Activated gamma-delta T cell treated with Interleukin-2 at 50 U/mL for 16 hours (primary cell): ENCODE data around the gene CCDC157.
"Not testable (repeated sequence)": the region's sequence is repeated elsewhere in the genome, so short reads cannot be mapped to it uniquely, and the experiment has no call there.

Experiments
- DNase-seq: peaks from one replicate; pipeline ENCODE4 v3.0.0-alpha.2; 2020

CCDC157 gene

DNA sequence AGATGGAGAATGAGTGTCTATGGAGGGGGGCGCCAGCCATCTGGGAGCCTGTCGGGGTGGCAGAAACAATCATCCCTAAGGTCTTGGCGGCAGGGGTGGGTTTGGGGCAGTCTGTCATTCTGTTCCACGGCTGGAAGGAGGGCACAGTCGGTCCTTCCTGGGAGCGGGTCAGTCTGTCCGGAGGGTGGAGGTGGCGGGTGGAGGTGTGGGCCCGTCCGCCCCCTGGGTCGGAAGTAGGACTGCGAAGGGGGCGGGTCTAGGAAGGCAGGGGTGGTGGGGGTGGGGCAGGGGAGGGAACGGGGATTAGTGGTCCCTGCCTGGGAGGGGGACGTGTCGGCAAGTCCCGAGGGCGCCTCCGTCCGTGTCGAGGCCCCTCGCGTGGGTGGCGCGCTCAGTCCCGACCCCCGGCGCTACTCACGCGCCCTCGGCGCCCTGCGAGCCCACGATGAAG, 30.5 kb upstream of the CCDC157 start:
- peak; percentile 22 for DNase-seq

- peak; percentile 94 for DNase-seq
These were observed 30.0 kb upstream of the CCDC157 start, which contains the start of gene TBC1D10A for GRCh38 chr22:30326706-30327362. TBC1D10A (minus strand) TSS chr22:30326941; CDS start chr22:30326881, 60 bp downstream.

DNA sequence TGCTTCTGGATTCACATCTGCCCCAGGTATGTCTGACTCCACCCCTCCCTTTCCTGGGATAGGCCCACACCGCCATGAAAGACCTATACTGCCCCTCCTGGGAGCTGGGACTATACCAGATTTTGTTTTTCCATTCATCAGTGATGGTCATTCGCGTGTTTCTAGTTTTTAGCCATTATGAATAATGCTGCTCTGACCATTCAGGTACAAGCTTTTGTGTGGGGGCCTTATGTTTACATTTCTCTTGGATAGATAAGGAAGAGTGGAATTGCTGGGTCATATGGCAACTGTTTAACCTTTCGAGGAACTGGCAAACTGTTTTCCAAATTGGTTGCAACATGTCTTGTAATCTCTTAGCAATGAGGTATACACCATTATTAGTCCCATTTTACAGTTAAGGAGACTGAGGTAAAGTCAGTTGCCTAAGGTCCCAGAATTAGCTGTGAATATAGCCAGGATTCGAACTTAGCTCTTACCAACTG, 28.9 kb upstream of the CCDC157 start:
- no peak for DNase-seq

DNA sequence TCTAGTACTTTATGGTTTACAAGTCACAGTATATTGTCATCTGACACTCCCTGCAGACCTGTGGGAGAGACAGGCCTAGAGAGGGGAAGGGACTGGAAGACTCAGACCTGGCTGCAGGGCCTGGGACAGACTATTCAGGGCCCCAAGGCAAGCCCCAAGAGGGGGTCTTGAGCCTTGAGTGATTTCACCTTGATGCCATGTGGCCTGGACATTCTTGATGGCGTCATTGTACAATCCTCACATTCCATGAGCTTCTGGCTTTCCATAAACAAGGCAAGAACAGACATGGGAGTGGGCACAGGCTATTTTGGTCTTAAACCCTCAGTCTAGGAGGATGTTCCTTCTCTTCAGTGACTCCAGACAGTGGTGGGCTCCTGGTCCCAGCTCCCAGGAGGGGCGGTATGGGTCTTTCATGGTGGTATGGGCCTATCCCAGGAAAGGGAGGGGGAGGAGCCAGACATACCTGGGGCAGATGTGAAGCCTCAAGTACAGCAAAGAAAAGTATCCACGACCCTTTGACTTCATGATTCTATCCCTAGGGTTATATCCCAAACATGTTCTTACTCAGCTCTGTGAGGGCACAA, 28.2 kb upstream of the CCDC157 start:
- no peak for DNase-seq

DNA sequence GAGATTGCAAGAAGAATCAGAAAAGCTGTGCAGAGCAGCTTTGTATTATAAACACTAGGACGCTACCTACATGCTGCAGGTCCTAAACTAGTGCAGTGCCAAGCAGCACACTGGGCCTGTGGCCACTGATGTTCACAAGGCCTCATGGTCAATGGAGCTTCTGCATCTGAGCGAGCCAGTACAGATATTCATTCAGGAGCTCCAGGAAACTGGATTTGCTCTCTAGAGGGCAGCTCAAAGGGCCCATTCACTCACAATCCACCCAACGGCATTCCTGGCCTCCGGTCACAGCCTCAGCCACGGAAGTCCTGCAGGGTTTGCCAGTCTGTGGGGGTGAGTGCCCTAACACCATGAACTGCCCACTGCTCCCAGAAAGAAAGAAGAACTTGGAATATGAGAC, 24.3 kb upstream of the CCDC157 start:
- no peak for DNase-seq

GRCh38 chr22:30332994-30333706, 23.7 kb upstream of the CCDC157 start:
- no peak for DNase-seq

GRCh38 chr22:30333707-30334087, 23.1 kb upstream of the CCDC157 start:
- DNase-seq: no peak

DNA sequence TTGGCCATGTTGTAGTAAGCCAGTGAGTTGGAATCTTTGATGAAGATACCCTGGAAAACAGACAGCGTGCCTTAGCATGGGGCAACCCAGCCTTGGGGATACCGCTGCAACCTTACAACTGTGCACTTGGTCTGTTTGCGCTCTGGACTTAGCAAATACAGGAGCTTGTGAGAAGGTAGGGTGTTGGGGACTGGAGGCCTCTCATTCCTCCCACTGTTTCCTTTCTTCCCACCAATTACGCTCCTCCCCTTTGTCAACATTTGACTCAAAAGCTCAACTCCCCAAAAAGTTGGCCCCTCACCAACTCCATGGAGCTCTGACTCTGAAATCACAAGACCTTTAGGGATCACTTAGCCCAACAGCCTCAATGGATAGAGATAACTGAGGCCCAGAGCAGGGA, 22.2 kb upstream of the CCDC157 start:
- DNase-seq: no peak

- DNase-seq: no peak
These were observed 21.6 kb upstream of the CCDC157 start for GRCh38 chr22:30335236-30335635.

DNA sequence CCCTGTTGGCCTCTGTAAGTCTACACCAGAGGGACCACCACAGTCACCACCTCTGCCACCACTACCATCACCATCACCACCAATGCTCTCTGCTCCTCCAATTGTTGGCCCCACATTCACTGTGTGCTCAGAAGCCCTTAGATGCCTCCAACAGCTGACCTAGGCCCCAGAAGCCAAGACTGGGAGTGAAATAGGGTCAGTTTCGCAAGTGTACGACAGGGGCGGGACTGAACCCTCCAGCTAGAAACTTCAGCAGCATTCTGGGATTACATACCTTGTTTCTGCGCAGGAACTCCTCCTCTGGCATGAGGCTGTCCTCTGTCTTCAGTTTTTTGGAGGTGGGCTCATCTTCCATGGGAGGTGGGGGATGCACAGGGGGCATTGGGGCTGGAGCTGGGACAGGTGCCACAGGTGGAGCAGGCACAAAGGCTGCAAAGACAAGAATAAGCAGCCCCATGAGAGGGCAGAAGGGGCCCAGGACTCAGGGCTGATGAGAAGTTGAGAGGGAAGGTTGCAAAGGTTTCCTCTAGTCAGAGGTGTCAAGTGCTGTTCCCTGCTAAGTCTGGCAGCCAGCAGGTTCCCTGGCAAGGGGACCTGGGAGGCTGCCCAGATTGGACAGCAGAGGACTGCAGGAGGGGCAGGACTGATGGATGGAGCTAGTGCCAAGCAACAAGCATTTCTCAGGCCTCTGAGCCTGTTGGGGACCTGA, 19.9 kb upstream of the CCDC157 start:
- DNase-seq: no peak

- DNase-seq: no peak
These were observed 19.4 kb upstream of the CCDC157 start for GRCh38 chr22:30337461-30337778.

DNA sequence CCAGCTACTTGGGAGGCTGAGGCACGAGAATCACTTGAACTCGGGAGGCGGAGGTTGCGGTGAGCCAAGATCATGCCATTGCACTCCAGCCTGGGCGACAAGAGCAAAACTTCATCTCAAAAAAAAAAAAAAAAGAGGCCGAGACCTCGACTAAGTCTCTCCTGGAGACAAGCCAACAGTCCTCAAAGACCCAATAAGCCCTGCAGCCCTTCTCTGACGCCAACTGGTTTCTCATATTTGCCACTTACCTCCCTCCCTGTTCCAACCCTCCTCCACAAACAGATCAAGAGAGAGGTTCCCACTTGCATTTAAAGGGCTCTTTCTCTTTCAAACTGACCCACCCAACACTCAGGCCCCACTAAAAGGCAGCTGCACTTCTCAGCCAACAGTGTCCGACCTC, 18.5 kb upstream of the CCDC157 start:
- not testable (repeated sequence) for DNase-seq

GRCh38 chr22:30338802-30339201, 18.0 kb upstream of the CCDC157 start:
- no peak for DNase-seq

DNA sequence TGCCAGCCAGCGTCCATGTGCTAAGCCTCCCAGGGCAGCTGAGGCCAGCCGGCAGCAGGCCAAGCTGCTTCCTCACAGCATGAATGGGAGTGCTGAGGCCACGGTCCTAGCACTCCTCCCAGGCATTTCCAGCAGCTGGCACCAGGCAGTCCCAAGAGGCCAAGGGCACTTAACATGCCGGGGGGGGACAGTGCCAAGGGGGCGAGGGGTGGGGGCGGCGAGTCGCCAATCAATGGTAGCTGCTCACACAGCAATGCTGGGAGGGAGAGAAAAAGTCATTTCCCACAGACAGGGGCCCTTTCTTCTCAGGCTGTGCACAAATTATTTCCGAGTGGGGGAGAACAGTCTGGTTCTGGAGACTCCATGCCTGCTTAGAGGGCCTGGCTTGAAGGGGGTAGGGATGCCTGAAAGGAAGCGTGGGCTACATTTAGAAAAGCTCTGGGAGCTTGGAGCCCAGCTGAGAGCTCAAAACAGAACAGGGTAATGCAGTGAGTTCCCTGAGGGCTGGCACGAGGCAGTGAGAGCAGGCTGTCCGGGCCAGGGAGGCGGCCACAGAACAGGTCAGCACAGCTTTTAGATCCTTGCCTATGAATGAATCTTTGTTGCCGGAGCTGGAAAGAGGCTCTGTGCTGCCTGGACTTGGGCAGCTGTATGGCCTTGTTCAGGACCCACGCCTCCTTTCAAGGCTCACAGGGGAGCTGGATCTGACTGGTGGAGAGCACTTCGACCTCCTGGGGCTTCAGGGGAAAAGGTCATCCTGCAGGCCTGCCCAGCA, 15.7 kb upstream of the CCDC157 start:
- DNase-seq: no peak

- no peak for DNase-seq
These were observed 12.2 kb upstream of the CCDC157 start for GRCh38 chr22:30344447-30345200.

GRCh38 chr22:30347255-30347892, 9.4 kb upstream of the CCDC157 start:
- no peak for DNase-seq

- DNase-seq: no peak
These were observed 8.4 kb upstream of the CCDC157 start for GRCh38 chr22:30348404-30348803.

DNA sequence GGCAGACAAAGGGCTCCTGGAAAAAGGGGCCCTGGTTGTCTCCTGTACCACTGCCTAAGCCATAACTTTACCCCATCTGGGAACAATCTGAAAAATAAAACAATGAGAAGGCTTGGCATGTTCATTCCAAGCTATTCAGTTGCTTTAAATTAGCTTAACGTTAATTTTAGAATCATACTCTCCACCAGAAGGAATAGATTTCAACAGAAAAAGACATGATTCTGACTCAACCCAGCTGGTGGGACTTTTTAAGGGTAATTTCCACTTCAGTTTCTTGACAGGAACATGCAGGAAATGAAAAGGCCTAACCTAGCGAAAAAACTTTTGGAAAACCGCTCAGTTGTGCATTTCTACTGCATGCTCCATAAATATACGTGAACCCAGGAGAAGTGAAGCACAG, 8.0 kb upstream of the CCDC157 start:
- DNase-seq: no peak

GRCh38 chr22:30351226-30351625, 5.6 kb upstream of the CCDC157 start:
- no peak for DNase-seq

- no peak for DNase-seq
These were observed 2.2 kb upstream of the CCDC157 start for GRCh38 chr22:30354644-30355043.

- DNase-seq: no peak
These were observed 396 bp downstream of the CCDC157 start for GRCh38 chr22:30357236-30357570.
